Gastroesophageal sphincter (tissue), 3 donors: ENCODE results near the gene REST.

ENCODE experiments used
- POLR2A ChIP-seq, 2 donors: fragments of 450-650 bp; IDR thresholded peaks; one replicate each; pipeline ENCODE4 v1.6.1; 2017; ENCODE audit warnings: antibody characterized with exemption in 2 of 2, mild to moderate bottlenecking in 2 of 2, moderate library complexity in 1 of 2
- TF ChIP-seq, protein P1 (sequence below), 4 experiments: fragments of 200-600 bp in 2 of 4; fragments of 450-650 bp in 2 of 4; sonication (generic) in 1 of 4; IDR thresholded peaks; one replicate each; pipeline ENCODE4 v1.5.1; 2017 to 2019; ENCODE audit warnings: antibody characterized with exemption in 4 of 4, mild to moderate bottlenecking in 2 of 4, moderate library complexity in 2 of 4

DNA sequence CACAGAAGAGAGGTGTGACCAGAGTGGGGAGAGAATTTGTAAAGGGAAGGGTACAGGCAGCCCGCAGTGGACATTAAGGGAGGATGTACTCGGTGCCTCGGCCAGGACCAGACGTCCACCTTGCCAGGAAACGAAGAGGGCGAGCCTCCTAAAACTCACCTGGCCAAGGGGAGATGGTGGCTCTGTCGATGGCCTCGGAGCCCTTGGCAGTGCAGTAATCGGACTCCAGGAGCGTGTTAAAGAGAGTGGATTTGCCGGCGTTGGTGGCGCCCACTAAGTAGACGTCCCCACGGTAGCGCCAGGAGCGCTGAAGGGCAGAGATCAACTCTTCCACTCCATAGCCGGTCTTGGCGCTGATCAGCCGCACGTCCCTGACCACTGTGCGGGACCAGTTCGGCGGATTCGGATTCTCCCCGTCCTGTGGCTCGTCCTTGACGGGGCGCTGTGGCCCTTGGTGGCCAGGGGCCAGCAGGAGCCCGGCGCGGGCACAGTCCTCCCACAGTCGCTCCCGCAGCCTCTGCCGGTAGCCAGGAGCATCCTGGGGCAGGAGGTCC is 68.7 kb downstream of the REST start:
- TF ChIP-seq, protein P1, sequence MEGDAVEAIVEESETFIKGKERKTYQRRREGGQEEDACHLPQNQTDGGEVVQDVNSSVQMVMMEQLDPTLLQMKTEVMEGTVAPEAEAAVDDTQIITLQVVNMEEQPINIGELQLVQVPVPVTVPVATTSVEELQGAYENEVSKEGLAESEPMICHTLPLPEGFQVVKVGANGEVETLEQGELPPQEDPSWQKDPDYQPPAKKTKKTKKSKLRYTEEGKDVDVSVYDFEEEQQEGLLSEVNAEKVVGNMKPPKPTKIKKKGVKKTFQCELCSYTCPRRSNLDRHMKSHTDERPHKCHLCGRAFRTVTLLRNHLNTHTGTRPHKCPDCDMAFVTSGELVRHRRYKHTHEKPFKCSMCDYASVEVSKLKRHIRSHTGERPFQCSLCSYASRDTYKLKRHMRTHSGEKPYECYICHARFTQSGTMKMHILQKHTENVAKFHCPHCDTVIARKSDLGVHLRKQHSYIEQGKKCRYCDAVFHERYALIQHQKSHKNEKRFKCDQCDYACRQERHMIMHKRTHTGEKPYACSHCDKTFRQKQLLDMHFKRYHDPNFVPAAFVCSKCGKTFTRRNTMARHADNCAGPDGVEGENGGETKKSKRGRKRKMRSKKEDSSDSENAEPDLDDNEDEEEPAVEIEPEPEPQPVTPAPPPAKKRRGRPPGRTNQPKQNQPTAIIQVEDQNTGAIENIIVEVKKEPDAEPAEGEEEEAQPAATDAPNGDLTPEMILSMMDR (IDR thresholded peaks at IDR 0.05): no peak
- no peak for TF ChIP-seq POLR2A (IDR thresholded peaks at IDR 0.05)
